Astrocyte of the cerebellum (primary cell): Measurements from ENCODE around the gene SEPHS2.
A peak's percentile ranks its signal among the peaks of the same experiment; 100 is the strongest.

Experiments
- DNase-seq: peaks from one replicate; pipeline ENCODE4 v3.0.0-alpha.2; 2011; ENCODE audit warnings: low read depth
- H3K4me3 ChIP-seq: 2 replicates; pipeline ENCODE4 v1.5.1; 2011; ENCODE audit warnings: mild to moderate bottlenecking, low read depth, low read length, moderate library complexity
- CTCF ChIP-seq: IDR thresholded peaks from 2 replicates; pipeline ENCODE4 v1.5.1; 2012; ENCODE audit warnings: low read length, low read depth, moderate library complexity, mild to moderate bottlenecking; ENCODE audit errors: missing control alignments
- in situ Hi-C: cut with HindIII; loops from 2 replicates; pipeline ENCODE4 v1.10.0; 2017; ENCODE audit warnings: low sequenced_read_pairs

SEPHS2 gene

GRCh38 chr16:30429678-30430427 is 15.8 kb downstream of the SEPHS2 start, which contains the start of gene DCTPP1:
Gene DCTPP1 (minus strand): TSS chr16:30430030. CDS start chr16:30429980, 50 bp downstream.
- H3K4me3 ChIP-seq = peak within 1 kb of the TSS; percentile 56
- DNase-seq = peak; percentile 98
- in situ Hi-C loops = no loop called here
- peak; percentile 85 for TF ChIP-seq CTCF

- no peak for TF ChIP-seq CTCF
- in situ Hi-C loops = no loop called here
Measured at GRCh38 chr16:30429418-30429677, 16.3 kb downstream of the SEPHS2 start.

GRCh38 chr16:30428055-30428454 is 17.6 kb downstream of the SEPHS2 start:
- no peak overlapping the region for H3K4me3 ChIP-seq
- no peak for DNase-seq
- no peak for TF ChIP-seq CTCF
- in situ Hi-C loops = no loop called here

More at GRCh38 chr16:30429418-30429677, 16.3 kb downstream of the SEPHS2 start:
- DNase-seq = no peak
- peak overlapping the region; percentile 56 for H3K4me3 ChIP-seq

GRCh38 chr16:30421010-30421409 is 24.7 kb downstream of the SEPHS2 start:
- TF ChIP-seq CTCF = no peak
- in situ Hi-C loops = no loop called here
- no peak for DNase-seq
- no peak overlapping the region for H3K4me3 ChIP-seq

GRCh38 chr16:30418350-30419181 is 27.1 kb downstream of the SEPHS2 start:
- no peak for TF ChIP-seq CTCF
- no peak for DNase-seq
- in situ Hi-C loops = no loop called here
- peak overlapping the region; percentile 51 for H3K4me3 ChIP-seq

- peak overlapping the region; percentile 51 for H3K4me3 ChIP-seq
- in situ Hi-C loops = no loop called here
- peak; percentile 73 for DNase-seq
- TF ChIP-seq CTCF = no peak
Measured at GRCh38 chr16:30417529-30418349, 27.9 kb downstream of the SEPHS2 start.
